ENCODE data around the gene SNAP91.

Gene SNAP91

GRCh38 chr6:83536647-83537589 lies 172.0 kb downstream of the SNAP91 start:
- no peak overlapping the region for H3K4me3 ChIP-seq (ENCODE audit: control insufficient read depth, low read depth, low read length)
- no peak for DNase-seq (ENCODE audit: low read depth)
- no peak for TF ChIP-seq CTCF (IDR thresholded peaks at IDR 0.05; ENCODE audit: control insufficient read depth, insufficient read depth, low read depth, low read length, missing control alignments)

GRCh38 chr6:83536034-83536646 lies 172.8 kb downstream of the SNAP91 start:
- no peak overlapping the region for H3K4me3 ChIP-seq (ENCODE audit: control insufficient read depth, low read depth, low read length)
- DNase-seq (ENCODE audit: low read depth): no peak
- TF ChIP-seq CTCF (IDR thresholded peaks at IDR 0.05; ENCODE audit: control insufficient read depth, insufficient read depth, low read depth, low read length, missing control alignments): peak; percentile 84

GRCh38 chr6:83518816-83519480 lies 190.0 kb downstream of the SNAP91 start:
- TF ChIP-seq CTCF (IDR thresholded peaks at IDR 0.05; ENCODE audit: control insufficient read depth, insufficient read depth, low read depth, low read length, missing control alignments): peak; percentile 46
- no peak overlapping the region for H3K4me3 ChIP-seq (ENCODE audit: control insufficient read depth, low read depth, low read length)
- DNase-seq (ENCODE audit: low read depth): no peak

- TF ChIP-seq CTCF (IDR thresholded peaks at IDR 0.05; ENCODE audit: control insufficient read depth, insufficient read depth, low read depth, low read length, missing control alignments): no peak
- no peak for DNase-seq (ENCODE audit: low read depth)
- no peak overlapping the region for H3K4me3 ChIP-seq (ENCODE audit: control insufficient read depth, low read depth, low read length)
Measured at GRCh38 chr6:83517500-83517899, 191.4 kb downstream of the SNAP91 start.

GRCh38 chr6:83514866-83515466 lies 193.9 kb downstream of the SNAP91 start:
- peak; percentile 37 for DNase-seq (ENCODE audit: low read depth)
- no peak overlapping the region for H3K4me3 ChIP-seq (ENCODE audit: control insufficient read depth, low read depth, low read length)
- TF ChIP-seq CTCF (IDR thresholded peaks at IDR 0.05; ENCODE audit: control insufficient read depth, insufficient read depth, low read depth, low read length, missing control alignments): peak; percentile 76

GRCh38 chr6:83514466-83514865 lies 194.4 kb downstream of the SNAP91 start:
- no peak for DNase-seq (ENCODE audit: low read depth)
- no peak for TF ChIP-seq CTCF (IDR thresholded peaks at IDR 0.05; ENCODE audit: control insufficient read depth, insufficient read depth, low read depth, low read length, missing control alignments)
- no peak overlapping the region for H3K4me3 ChIP-seq (ENCODE audit: control insufficient read depth, low read depth, low read length)
